Ishikawa (cell line): ENCODE data around the gene CCDC8.

Source experiments
- CEBPB ChIP-seq: IDR thresholded peaks from 2 replicates; pipeline ENCODE4 v1.6.1; 2012
- CREB1 ChIP-seq: IDR thresholded peaks from 2 replicates; pipeline ENCODE4 v1.6.1; 2012; ENCODE audit warnings: low read depth
- EGR1 ChIP-seq: IDR thresholded peaks from 2 replicates; pipeline ENCODE4 v1.6.1; 2012
- EP300 ChIP-seq: IDR thresholded peaks from 2 replicates; pipeline ENCODE4 v1.6.1; 2012; ENCODE audit warnings: borderline replicate concordance
- FOXM1 ChIP-seq: IDR thresholded peaks from 2 replicates; pipeline ENCODE4 v1.6.1; 2012; ENCODE audit warnings: low read depth, borderline replicate concordance
- NFIC ChIP-seq: IDR thresholded peaks from 2 replicates; pipeline ENCODE4 v1.6.1; 2012
- RAD21 ChIP-seq: IDR thresholded peaks from 2 replicates; pipeline ENCODE4 v1.6.1; 2012; ENCODE audit warnings: low read depth
- TAF1 ChIP-seq: IDR thresholded peaks from 2 replicates; pipeline ENCODE4 v1.6.1; 2012; ENCODE audit warnings: low read depth, mild to moderate bottlenecking
- TCF12 ChIP-seq: IDR thresholded peaks from 2 replicates; pipeline ENCODE4 v1.6.1; 2012; ENCODE audit warnings: low read depth
- TEAD4 ChIP-seq: IDR thresholded peaks from 2 replicates; pipeline ENCODE4 v1.6.1; 2012
- YY1 ChIP-seq: IDR thresholded peaks from 2 replicates; pipeline ENCODE4 v1.6.1; 2012; ENCODE audit warnings: low read depth
- ZBTB7A ChIP-seq: IDR thresholded peaks from 2 replicates; pipeline ENCODE4 v1.6.1; 2012; ENCODE audit warnings: low read depth
- TF ChIP-seq, protein P1 (sequence below): IDR thresholded peaks from 2 replicates; pipeline ENCODE4 v1.6.1; 2012; ENCODE audit warnings: low read depth, mild to moderate bottlenecking
- TF ChIP-seq, protein P2 (sequence below): IDR thresholded peaks from 2 replicates; pipeline ENCODE4 v1.6.1; 2012
- TF ChIP-seq, protein P3 (sequence below): IDR thresholded peaks from 2 replicates; pipeline ENCODE4 v1.6.1; 2012

The CCDC8 gene

DNA sequence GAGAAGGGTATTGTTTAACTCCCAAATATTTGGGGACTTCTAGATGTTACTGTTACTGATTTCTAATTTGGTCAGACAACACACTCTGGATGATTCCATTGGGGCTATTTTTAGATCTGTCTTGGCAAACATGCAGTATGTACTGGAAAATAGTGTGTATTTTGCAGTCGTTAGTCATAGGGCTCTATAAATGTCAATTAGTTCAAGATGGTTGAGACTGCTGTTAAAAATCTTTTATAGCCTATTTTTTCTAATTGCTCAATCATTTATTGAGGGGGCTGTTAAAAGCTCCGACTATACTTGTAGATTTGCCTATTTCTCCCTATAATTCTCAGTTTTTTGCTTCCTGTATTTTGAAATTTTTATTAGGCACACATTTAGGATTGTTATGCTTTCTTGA is 35.1 kb downstream of the CCDC8 start:
- TF ChIP-seq EGR1: no peak
- TF ChIP-seq NFIC: no peak
- TF ChIP-seq TCF12: no peak
- no peak for TF ChIP-seq EP300
- no peak for TF ChIP-seq CREB1
- TF ChIP-seq CEBPB: no peak
- TF ChIP-seq, protein P1, sequence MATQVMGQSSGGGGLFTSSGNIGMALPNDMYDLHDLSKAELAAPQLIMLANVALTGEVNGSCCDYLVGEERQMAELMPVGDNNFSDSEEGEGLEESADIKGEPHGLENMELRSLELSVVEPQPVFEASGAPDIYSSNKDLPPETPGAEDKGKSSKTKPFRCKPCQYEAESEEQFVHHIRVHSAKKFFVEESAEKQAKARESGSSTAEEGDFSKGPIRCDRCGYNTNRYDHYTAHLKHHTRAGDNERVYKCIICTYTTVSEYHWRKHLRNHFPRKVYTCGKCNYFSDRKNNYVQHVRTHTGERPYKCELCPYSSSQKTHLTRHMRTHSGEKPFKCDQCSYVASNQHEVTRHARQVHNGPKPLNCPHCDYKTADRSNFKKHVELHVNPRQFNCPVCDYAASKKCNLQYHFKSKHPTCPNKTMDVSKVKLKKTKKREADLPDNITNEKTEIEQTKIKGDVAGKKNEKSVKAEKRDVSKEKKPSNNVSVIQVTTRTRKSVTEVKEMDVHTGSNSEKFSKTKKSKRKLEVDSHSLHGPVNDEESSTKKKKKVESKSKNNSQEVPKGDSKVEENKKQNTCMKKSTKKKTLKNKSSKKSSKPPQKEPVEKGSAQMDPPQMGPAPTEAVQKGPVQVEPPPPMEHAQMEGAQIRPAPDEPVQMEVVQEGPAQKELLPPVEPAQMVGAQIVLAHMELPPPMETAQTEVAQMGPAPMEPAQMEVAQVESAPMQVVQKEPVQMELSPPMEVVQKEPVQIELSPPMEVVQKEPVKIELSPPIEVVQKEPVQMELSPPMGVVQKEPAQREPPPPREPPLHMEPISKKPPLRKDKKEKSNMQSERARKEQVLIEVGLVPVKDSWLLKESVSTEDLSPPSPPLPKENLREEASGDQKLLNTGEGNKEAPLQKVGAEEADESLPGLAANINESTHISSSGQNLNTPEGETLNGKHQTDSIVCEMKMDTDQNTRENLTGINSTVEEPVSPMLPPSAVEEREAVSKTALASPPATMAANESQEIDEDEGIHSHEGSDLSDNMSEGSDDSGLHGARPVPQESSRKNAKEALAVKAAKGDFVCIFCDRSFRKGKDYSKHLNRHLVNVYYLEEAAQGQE: no peak
- no peak for TF ChIP-seq TEAD4
- no peak for TF ChIP-seq ZBTB7A
- no peak for TF ChIP-seq TAF1

DNA sequence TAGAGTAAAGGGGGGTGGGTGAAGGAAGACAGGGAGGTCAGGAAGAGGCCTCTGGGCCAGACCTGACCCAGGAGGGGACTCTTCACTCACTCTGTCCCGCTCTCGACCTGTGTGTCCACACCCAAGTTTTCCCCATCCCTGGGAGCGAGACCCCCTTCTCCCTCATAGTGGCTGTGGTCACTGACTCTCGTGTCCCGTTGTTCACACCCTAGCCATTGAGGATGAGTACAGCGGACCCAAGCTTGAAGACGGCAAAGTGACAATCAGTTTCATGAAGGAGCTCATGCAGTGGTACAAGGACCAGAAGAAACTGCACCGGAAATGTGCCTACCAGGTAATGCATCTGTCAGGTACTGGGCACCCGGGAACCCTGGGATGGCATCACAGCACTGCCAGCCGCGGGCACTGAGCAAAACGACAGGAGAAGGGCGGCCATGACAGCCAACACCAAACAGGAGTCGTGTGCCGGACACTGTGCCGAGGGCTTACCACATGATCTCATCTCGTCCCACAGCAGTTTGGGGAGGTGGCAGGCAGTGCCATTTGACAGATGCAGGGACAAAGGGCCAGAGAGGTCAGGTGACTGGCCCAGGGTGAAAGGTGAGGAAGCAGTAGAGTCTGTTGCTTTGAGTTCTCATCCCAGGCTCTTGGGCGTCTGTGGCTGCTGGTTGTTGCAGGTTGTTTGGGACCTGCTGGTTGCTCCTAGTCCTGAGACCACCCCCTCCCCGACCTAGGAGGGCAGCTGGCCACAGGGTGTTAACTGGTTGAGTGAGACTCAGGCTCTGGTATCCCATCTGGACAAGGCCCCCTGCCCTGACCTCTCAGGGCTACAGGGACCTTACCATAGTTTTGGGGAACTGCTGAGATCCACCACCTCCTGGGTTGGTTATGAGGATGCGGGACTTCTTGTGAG is 36.9 kb downstream of the CCDC8 start:
- no peak for TF ChIP-seq TEAD4
- no peak for TF ChIP-seq RAD21
- TF ChIP-seq TCF12: no peak
- no peak for TF ChIP-seq EGR1
- no peak for TF ChIP-seq FOXM1
- TF ChIP-seq CEBPB: no peak
- no peak for TF ChIP-seq CREB1
- TF ChIP-seq ZBTB7A: no peak
- no peak for TF ChIP-seq TAF1
- TF ChIP-seq NFIC: no peak
- no peak for TF ChIP-seq EP300
- TF ChIP-seq, protein P1: no peak
- TF ChIP-seq, protein P2, sequence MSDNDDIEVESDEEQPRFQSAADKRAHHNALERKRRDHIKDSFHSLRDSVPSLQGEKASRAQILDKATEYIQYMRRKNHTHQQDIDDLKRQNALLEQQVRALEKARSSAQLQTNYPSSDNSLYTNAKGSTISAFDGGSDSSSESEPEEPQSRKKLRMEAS: no peak
- TF ChIP-seq, protein P3, sequence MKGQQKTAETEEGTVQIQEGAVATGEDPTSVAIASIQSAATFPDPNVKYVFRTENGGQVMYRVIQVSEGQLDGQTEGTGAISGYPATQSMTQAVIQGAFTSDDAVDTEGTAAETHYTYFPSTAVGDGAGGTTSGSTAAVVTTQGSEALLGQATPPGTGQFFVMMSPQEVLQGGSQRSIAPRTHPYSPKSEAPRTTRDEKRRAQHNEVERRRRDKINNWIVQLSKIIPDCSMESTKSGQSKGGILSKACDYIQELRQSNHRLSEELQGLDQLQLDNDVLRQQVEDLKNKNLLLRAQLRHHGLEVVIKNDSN: no peak
- TF ChIP-seq YY1: no peak

DNA sequence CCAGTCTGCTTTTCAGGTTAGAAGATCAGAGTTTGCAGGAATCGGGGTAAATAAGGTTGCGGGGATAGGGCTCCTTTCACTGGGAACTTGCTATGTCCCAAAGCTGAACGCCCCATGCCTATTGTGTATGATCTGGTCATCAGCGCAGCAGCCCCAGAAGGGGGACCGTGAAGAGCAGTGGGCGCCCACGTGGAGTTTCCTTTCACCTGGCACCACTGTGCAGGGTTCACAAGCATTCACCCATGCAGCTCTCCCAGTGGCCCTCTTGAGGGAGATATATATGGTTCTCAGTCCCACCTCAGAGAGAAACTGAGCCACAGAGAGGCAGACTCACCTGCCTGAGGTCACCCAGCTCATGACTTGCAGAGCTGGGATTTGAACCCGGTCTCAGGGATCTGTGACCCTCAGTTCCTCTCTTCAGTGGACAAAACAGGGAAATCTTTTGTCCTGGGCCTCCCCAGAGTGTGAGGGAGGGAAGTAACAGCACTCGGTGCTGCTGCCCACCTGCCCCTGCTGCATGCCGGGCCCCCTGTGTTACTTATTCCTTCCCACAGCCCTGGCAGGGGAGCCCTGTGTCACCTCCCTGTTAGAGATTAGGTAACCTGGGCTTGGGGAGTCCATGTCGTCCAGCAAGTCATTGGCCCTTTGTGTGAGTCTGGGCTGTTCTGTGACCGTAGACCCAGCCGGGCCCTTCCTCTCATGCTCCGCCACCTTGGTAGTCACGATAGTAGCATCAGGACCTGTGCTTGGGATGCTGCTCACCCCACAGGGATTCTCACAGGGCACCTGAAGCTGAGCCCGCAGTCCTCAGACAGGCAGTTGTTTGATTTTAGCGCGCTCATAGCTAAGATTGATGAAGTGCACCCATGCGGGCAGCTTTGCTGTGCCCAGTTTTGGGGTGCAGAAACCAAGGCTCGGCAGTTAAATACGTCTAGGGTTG is 38.6 kb downstream of the CCDC8 start:
- TF ChIP-seq, protein P2: no peak
- TF ChIP-seq, protein P3: no peak
- TF ChIP-seq, protein P1: no peak
- no peak for TF ChIP-seq CREB1
- TF ChIP-seq TEAD4: no peak
- no peak for TF ChIP-seq CEBPB
- TF ChIP-seq FOXM1: no peak
- no peak for TF ChIP-seq NFIC
- no peak for TF ChIP-seq RAD21
- TF ChIP-seq EGR1: no peak
- no peak for TF ChIP-seq YY1
- no peak for TF ChIP-seq TCF12
